Measurements from ENCODE around the gene KIT. TPM values are rescaled to one million over a fixed set of nuclear protein-coding genes. Genes with fewer than 3 reads are reported as not detected.

Gene KIT
- total and polyA plus RNA-seq, 4 donors: 3.9 to 74.4 (median 15.3) TPM

DNA sequence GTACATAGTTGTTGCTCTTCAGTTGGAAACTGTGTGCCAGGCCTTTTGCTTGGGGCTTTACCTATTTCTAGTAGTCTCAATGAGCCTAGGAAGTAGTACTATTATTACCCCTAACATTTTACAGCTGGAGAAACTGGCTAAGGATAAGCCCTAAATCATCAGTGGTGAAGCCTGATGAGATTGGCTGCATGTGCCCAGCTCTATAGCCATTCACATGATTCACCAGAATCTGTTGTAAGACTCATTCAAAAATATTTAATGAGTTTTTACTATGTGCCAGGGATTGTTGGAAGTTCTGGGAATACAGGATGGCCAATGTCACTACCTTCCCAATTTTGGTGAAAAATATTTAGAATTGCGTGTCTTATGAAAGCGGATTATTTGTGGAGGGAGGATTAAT lies 2.8 kb downstream of the KIT start:
- no peak for ATAC-seq (ENCODE audit: insufficient read depth, low FRiP score)
- H3K9me3 ChIP-seq (ENCODE audit: control insufficient read depth in 4 of 4, insufficient read depth in 3 of 4, low read length in 3 of 4): peaks cover 0 to 2% (median 0%) of the 10 kb centered on the region in 4 donors
- no peak overlapping the region for H3K4me3 ChIP-seq
- TF ChIP-seq, protein P1, sequence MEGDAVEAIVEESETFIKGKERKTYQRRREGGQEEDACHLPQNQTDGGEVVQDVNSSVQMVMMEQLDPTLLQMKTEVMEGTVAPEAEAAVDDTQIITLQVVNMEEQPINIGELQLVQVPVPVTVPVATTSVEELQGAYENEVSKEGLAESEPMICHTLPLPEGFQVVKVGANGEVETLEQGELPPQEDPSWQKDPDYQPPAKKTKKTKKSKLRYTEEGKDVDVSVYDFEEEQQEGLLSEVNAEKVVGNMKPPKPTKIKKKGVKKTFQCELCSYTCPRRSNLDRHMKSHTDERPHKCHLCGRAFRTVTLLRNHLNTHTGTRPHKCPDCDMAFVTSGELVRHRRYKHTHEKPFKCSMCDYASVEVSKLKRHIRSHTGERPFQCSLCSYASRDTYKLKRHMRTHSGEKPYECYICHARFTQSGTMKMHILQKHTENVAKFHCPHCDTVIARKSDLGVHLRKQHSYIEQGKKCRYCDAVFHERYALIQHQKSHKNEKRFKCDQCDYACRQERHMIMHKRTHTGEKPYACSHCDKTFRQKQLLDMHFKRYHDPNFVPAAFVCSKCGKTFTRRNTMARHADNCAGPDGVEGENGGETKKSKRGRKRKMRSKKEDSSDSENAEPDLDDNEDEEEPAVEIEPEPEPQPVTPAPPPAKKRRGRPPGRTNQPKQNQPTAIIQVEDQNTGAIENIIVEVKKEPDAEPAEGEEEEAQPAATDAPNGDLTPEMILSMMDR (IDR thresholded peaks at IDR 0.05; ENCODE audit: control extremely low read depth, extremely low read depth): no peak
- H3K27ac ChIP-seq (ENCODE audit: low read depth in 1 of 2, low read length in 1 of 2): no peak overlapping the region
- H3K36me3 ChIP-seq (ENCODE audit: control insufficient read depth in 4 of 4, insufficient read depth in 4 of 4, low read length in 4 of 4): no peaks in the 10 kb centered on the region
- no peak overlapping the region for H3K9ac ChIP-seq (ENCODE audit: insufficient read depth in 1 of 2, low read length in 2 of 2)
- H3K4me1 ChIP-seq (ENCODE audit: control insufficient read depth in 5 of 5, insufficient read depth in 5 of 5, low read length in 5 of 5): peaks cover 0 to 20% (median 6%) of the 10 kb centered on the region in 5 donors
- peaks cover 4 to 27% (median 24%) of the 10 kb centered on the region in 3 donors for H3K27me3 ChIP-seq (ENCODE audit: control insufficient read depth in 3 of 3, insufficient read depth in 3 of 3, low read length in 2 of 3)
- DNase-seq: no peak
- WGBS, 2 donors: 72 to 78% methylated on average over 2 of the region's 2 CpGs

DNA sequence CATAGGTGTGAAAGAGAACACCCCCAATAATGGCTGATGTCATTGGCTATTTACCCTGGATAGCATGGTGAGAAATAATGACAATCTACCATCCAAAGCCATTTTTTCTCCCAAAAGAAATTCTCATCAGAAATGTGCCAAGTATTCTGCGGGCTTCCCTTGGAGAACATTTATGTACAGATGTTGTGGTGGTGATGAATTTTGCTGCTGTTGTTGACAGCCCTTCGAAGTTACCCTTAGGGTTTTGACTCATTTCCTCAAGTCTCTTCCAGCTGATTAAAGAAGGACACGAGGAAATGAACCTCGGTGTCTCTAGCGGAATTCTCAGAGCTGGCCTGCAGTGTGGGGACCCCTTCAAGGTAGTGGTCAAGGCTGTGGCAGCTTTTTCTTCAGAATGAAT lies 3.4 kb downstream of the KIT start:
- H3K4me3 ChIP-seq: no peak overlapping the region
- DNase-seq (no peak), ATAC-seq (ENCODE audit: insufficient read depth, low FRiP score) (no peak)
- H3K9ac ChIP-seq (ENCODE audit: insufficient read depth in 1 of 2, low read length in 2 of 2): no peak overlapping the region
- H3K27ac ChIP-seq (ENCODE audit: low read depth in 1 of 2, low read length in 1 of 2): no peak overlapping the region
- peaks cover 0 to 2% (median 0%) of the 10 kb centered on the region in 4 donors for H3K9me3 ChIP-seq (ENCODE audit: control insufficient read depth in 4 of 4, insufficient read depth in 3 of 4, low read length in 3 of 4)
- peaks cover 4 to 27% (median 24%) of the 10 kb centered on the region in 3 donors for H3K27me3 ChIP-seq (ENCODE audit: control insufficient read depth in 3 of 3, insufficient read depth in 3 of 3, low read length in 2 of 3)
- no peaks in the 10 kb centered on the region for H3K36me3 ChIP-seq (ENCODE audit: control insufficient read depth in 4 of 4, insufficient read depth in 4 of 4, low read length in 4 of 4)
- peaks cover 0 to 20% (median 6%) of the 10 kb centered on the region in 5 donors for H3K4me1 ChIP-seq (ENCODE audit: control insufficient read depth in 5 of 5, insufficient read depth in 5 of 5, low read length in 5 of 5)
- TF ChIP-seq, protein P1 (IDR thresholded peaks at IDR 0.05; ENCODE audit: control extremely low read depth, extremely low read depth): no peak
- 24 to 47% methylated on average over 5 of the region's 5 CpGs for WGBS, 2 donors

DNA sequence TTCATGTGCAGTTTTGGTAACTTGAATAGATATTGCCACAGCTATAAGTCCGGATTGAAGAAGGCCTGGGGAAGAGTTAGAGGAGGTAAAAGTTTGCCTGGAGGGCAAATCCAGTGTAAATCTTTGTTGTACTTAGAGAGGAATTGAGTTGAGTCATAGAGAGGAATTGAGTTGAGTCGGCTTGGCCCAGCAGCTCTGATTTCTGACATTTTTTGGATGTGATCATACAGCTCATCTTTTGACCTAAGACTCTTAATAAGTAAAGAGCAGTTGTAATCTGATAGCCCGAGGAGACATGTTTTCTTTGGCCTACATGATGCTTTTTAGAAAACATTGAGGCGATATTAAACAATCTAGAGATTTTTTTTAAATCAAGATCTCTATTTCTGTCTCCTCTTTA lies 3.9 kb downstream of the KIT start:
- no peak overlapping the region for H3K9ac ChIP-seq (ENCODE audit: insufficient read depth in 1 of 2, low read length in 2 of 2)
- no peak overlapping the region for H3K4me3 ChIP-seq
- ATAC-seq (ENCODE audit: insufficient read depth, low FRiP score): no peak
- H3K9me3 ChIP-seq (ENCODE audit: control insufficient read depth in 4 of 4, insufficient read depth in 3 of 4, low read length in 3 of 4): peaks cover 0 to 2% (median 0%) of the 10 kb centered on the region in 4 donors
- DNase-seq: no peak
- no peaks in the 10 kb centered on the region for H3K36me3 ChIP-seq (ENCODE audit: control insufficient read depth in 4 of 4, insufficient read depth in 4 of 4, low read length in 4 of 4)
- H3K27ac ChIP-seq (ENCODE audit: low read depth in 1 of 2, low read length in 1 of 2): peak overlapping the region in 1 of 2 donors; percentile 55
- peaks cover 4 to 24% (median 22%) of the 10 kb centered on the region in 3 donors for H3K27me3 ChIP-seq (ENCODE audit: control insufficient read depth in 3 of 3, insufficient read depth in 3 of 3, low read length in 2 of 3)
- WGBS, 2 donors: 50 to 57% methylated on average over 4 of the region's 4 CpGs
- peaks cover 0 to 20% (median 6%) of the 10 kb centered on the region in 5 donors for H3K4me1 ChIP-seq (ENCODE audit: control insufficient read depth in 5 of 5, insufficient read depth in 5 of 5, low read length in 5 of 5)
- TF ChIP-seq, protein P1 (IDR thresholded peaks at IDR 0.05; ENCODE audit: control extremely low read depth, extremely low read depth): no peak

DNA sequence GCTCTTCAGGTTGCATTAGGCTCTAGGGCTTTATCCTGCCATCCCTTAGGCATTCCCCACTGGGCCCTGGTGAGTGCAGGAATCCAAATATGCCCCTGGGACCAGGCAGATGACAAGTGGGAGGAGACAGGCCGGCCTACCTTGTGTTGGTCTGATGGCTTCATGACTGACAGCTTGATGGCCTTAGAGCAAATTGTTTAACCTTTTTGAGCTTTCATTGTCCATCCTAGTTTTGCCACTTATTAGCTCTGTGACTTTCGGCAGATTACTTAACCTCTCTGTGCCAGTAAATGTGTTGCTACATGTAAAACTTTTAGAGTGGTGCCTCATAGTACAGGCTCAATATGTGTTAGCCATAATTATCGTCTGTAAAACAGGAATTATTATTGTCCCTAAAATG lies 4.4 kb downstream of the KIT start:
- peaks cover 0 to 19% (median 6%) of the 10 kb centered on the region in 5 donors for H3K4me1 ChIP-seq (ENCODE audit: control insufficient read depth in 5 of 5, insufficient read depth in 5 of 5, low read length in 5 of 5)
- DNase-seq: no peak
- H3K27me3 ChIP-seq (ENCODE audit: control insufficient read depth in 3 of 3, insufficient read depth in 3 of 3, low read length in 2 of 3): peaks cover 4 to 24% (median 18%) of the 10 kb centered on the region in 3 donors
- peak overlapping the region in 1 of 2 donors; percentile 55 for H3K27ac ChIP-seq (ENCODE audit: low read depth in 1 of 2, low read length in 1 of 2)
- H3K9ac ChIP-seq (ENCODE audit: insufficient read depth in 1 of 2, low read length in 2 of 2): no peak overlapping the region
- TF ChIP-seq, protein P1 (IDR thresholded peaks at IDR 0.05; ENCODE audit: control extremely low read depth, extremely low read depth): no peak
- H3K4me3 ChIP-seq: no peak overlapping the region
- no peaks in the 10 kb centered on the region for H3K36me3 ChIP-seq (ENCODE audit: control insufficient read depth in 4 of 4, insufficient read depth in 4 of 4, low read length in 4 of 4)
- peaks cover 0 to 2% (median 0%) of the 10 kb centered on the region in 4 donors for H3K9me3 ChIP-seq (ENCODE audit: control insufficient read depth in 4 of 4, insufficient read depth in 3 of 4, low read length in 3 of 4)
- WGBS, 2 donors: 81 to 84% methylated on average over 3 of the region's 3 CpGs
- ATAC-seq (ENCODE audit: insufficient read depth, low FRiP score): no peak
